CD14-positive monocyte (primary cell): Measurements from ENCODE around the gene AVPR2. TPM values are rescaled to one million over a fixed set of nuclear protein-coding genes. Genes with fewer than 3 reads are reported as not detected.

Experiments used
- DNase-seq, 3 donors: peaks; one replicate each; pipeline ENCODE4 v3.0.0-alpha.2; 2011 to 2022
- H2AFZ ChIP-seq: 2 replicates; pipeline ENCODE4 v1.6.0; 2012; ENCODE audit warnings: mild to moderate bottlenecking, low read depth, low read length, inconsistent platforms; ENCODE audit not compliant: insufficient read depth, poor library complexity, severe bottlenecking
- H3K27ac ChIP-seq, 2 donors: 1 replicate in 1 of 2; 2 replicates in 1 of 2; pipeline ENCODE4 v1.5.1; 2012 to 2013; ENCODE audit warnings: low read length in 2 of 2, control low read depth in 1 of 2, inconsistent platforms in 1 of 2, low read depth in 1 of 2, mild to moderate bottlenecking in 1 of 2
- H3K27me3 ChIP-seq, 2 donors: one replicate each; pipeline versions ENCODE4 v1.6.0 to v1.6.1; 2011 to 2013; ENCODE audit warnings: low read length in 2 of 2; ENCODE audit not compliant: control insufficient read depth in 2 of 2, insufficient read depth in 2 of 2
- H3K36me3 ChIP-seq, 2 donors: replicated peaks in 1 of 2; 1 replicate in 1 of 2; 2 replicates in 1 of 2; pipeline versions ENCODE4 v1.5.1 to v1.6.1; 2012 to 2013; ENCODE audit warnings: low read length in 2 of 2, control low read depth in 1 of 2, inconsistent platforms in 1 of 2, mild to moderate bottlenecking in 1 of 2; ENCODE audit not compliant: insufficient read depth in 2 of 2, control insufficient read depth in 1 of 2
- H3K4me1 ChIP-seq, 2 donors: 1 replicate in 1 of 2; 2 replicates in 1 of 2; pipeline versions ENCODE4 v1.5.1 to v1.6.1; 2012 to 2013; ENCODE audit warnings: low read length in 2 of 2, control low read depth in 1 of 2, inconsistent platforms in 1 of 2, mild to moderate bottlenecking in 1 of 2, moderate library complexity in 1 of 2; ENCODE audit not compliant: insufficient read depth in 2 of 2, control insufficient read depth in 1 of 2
- H3K4me2 ChIP-seq: replicated peaks from 2 replicates; pipeline ENCODE3; 2012; ENCODE audit warnings: low read length, moderate library complexity, mild to moderate bottlenecking; ENCODE audit not compliant: poor library complexity, severe bottlenecking; ENCODE audit errors: extremely low read depth
- H3K4me3 ChIP-seq, 3 experiments: fragments of 200-600 bp in 1 of 3; sonication (generic) in 1 of 3; replicated peaks in 1 of 3; 1 replicate in 2 of 3; 2 replicates in 1 of 3; pipeline ENCODE4 v1.5.1; 2011 to 2013; ENCODE audit warnings: low read length in 3 of 3, mild to moderate bottlenecking in 3 of 3, control low read depth in 2 of 3, low read depth in 2 of 3, inconsistent platforms in 1 of 3, moderate library complexity in 1 of 3
- H3K79me2 ChIP-seq: 2 replicates; pipeline ENCODE4 v1.6.0; 2012; ENCODE audit warnings: mild to moderate bottlenecking, control low read depth, inconsistent platforms, low read length, moderate library complexity; ENCODE audit not compliant: insufficient read depth
- H3K9ac ChIP-seq: 2 replicates; pipeline ENCODE4 v1.6.0; 2017; ENCODE audit warnings: low read length, mild to moderate bottlenecking; ENCODE audit not compliant: insufficient read depth, poor library complexity, severe bottlenecking
- H3K9me3 ChIP-seq, 2 donors: replicated peaks in 1 of 2; 1 replicate in 1 of 2; 2 replicates in 1 of 2; pipeline versions ENCODE4 v1.5.1 to v1.6.1; 2012 to 2013; ENCODE audit warnings: low read length in 2 of 2, control low read depth in 1 of 2; ENCODE audit not compliant: control insufficient read depth in 1 of 2, insufficient read depth in 1 of 2
- H4K20me1 ChIP-seq: 2 replicates; pipeline ENCODE4 v1.6.0; 2012; ENCODE audit warnings: mild to moderate bottlenecking, low read length, control low read depth, moderate library complexity; ENCODE audit not compliant: insufficient read depth
- H3K27ac Mint-ChIP-seq, 7 donors: one replicate each; pipeline ENCODE4 v1.8.0; 2020; ENCODE audit warnings: mild to moderate bottlenecking in 7 of 7, mixed read lengths in 7 of 7, moderate library complexity in 6 of 7, inconsistent platforms in 2 of 7
- H3K27me3 Mint-ChIP-seq, 3 donors: one replicate each; pipeline ENCODE4 v1.8.0; 2021 to 2022; ENCODE audit warnings: low read depth in 3 of 3, mild to moderate bottlenecking in 3 of 3, mixed read lengths in 3 of 3, moderate library complexity in 3 of 3, inconsistent platforms in 1 of 3
- H3K36me3 Mint-ChIP-seq, 2 donors: one replicate each; pipeline ENCODE4 v1.8.0; 2020; ENCODE audit warnings: mixed read lengths in 2 of 2, inconsistent platforms in 1 of 2, mild to moderate bottlenecking in 1 of 2
- H3K4me1 Mint-ChIP-seq: one replicate; pipeline ENCODE4 v1.8.0; 2020; ENCODE audit warnings: mild to moderate bottlenecking, mixed read lengths
- H3K4me3 Mint-ChIP-seq, 2 donors: one replicate each; pipeline ENCODE4 v1.8.0; 2020; ENCODE audit warnings: mild to moderate bottlenecking in 2 of 2, mixed read lengths in 2 of 2, moderate library complexity in 1 of 2
- H3K9me3 Mint-ChIP-seq, 7 donors: one replicate each; pipeline ENCODE4 v1.8.0; 2020 to 2022; ENCODE audit warnings: mixed read lengths in 7 of 7, mild to moderate bottlenecking in 6 of 7, moderate library complexity in 6 of 7, inconsistent platforms in 2 of 7
- WGBS: methylation state at CpG from one replicate; pipeline ENCODE4 v1.1.5; 2013; ENCODE audit warnings: missing lambda C conversion rate; ENCODE audit not compliant: insufficient coverage; 5-methylcytosine and 5-hydroxymethylcytosine counted together
- intact Hi-C, 2 donors: fragments of 100-400 bp; cut with micrococcal nuclease; formaldehyde crosslinking; loops; one replicate each; pipeline versions ENCODE4 v1.15.0 to v1.15.1; 2023
- polyA plus RNA-seq, 3 donors: library from polyadenylated mRNA; depleted of rRNA in 1 of 3; unstranded in 2 of 3; stranded (reverse) in 1 of 3; fragments of 300-500 nt in 2 of 3; fragments of >200 nt in 1 of 3; fragmentation: Illumina TruSeq in 2 of 3; gene quantifications; 1 replicate in 2 of 3; 2 replicates in 1 of 3; pipeline ENCODE4 v1.2.3, GENCODE V29; 2012 to 2021
- TF ChIP-seq, protein P1 (sequence below): fragments of 200-600 bp; IDR thresholded peaks from one replicate; pipeline ENCODE4 v1.8.0; 2022; ENCODE audit warnings: antibody characterized with exemption, mild to moderate bottlenecking

Gene AVPR2
- polyA plus RNA-seq, 3 donors: 0.14 to 0.27 TPM; not detected in 1

DNA sequence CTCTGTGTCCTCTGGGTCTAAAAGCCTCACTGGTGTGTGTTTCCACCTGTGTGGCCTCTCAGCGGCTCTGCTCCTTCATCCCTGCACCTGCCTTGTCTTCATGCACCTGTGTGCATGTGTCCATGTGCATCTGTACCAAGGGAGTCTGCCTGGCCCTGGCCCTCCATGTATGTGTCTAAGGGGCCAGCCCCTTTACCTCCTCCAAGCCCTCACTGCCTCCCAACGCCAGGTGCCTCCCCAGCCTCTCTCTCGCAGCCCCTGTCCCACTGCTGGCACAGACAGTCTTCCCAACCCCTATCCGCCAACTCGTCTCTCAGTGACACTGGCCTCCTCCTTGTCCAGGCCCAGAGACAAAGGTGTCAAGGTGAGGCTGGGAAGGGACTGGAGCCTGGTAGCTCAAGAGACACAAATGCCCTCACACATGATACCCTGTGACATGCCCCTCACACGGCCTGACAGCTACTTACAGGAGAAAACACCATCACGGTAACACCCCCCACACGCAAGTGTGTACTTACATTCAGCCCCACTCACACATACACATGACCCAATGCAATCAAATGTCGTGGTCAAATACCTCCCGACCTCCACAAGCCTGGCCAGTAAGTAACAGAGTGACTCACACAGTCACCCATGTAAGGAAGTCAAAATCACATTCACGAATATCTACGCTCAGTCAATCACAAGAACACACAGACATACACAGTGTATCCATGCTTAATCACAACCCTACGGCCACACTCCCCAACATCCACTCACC is 29.9 kb upstream of the AVPR2 start:
- Histone ChIP-seq H3K79me2 (no peaks in the 10 kb centered on the region), H3K9ac (no peak overlapping the region), H3K4me2 (no peak overlapping the region), H3K36me3 (no peaks in the 10 kb centered on the region), H3K4me3 (no peak overlapping the region), H4K20me1 (no peaks in the 10 kb centered on the region), H2AFZ (no peak overlapping the region), H3K4me1 (no peaks in the 10 kb centered on the region), H3K27me3 (peaks cover 4% of the 10 kb centered on the region in 2 donors), H3K27ac (no peak overlapping the region), H3K9me3 (peaks cover 0 to 4% of the 10 kb centered on the region in 2 donors)
- Mint-ChIP-seq H3K9me3 (peaks cover 0 to 5% (median 1%) of the 10 kb centered on the region in 7 donors), H3K4me1 (peaks cover 2% of the 10 kb centered on the region), H3K4me3 (peak overlapping the region in 1 of 2 donors; percentile 57), H3K27ac (no peak overlapping the region), H3K27me3 (peaks cover 26 to 60% (median 50%) of the 10 kb centered on the region in 3 donors), H3K36me3 (no peaks in the 10 kb centered on the region)
- intact Hi-C loops: no loop called here
- TF ChIP-seq, protein P1, sequence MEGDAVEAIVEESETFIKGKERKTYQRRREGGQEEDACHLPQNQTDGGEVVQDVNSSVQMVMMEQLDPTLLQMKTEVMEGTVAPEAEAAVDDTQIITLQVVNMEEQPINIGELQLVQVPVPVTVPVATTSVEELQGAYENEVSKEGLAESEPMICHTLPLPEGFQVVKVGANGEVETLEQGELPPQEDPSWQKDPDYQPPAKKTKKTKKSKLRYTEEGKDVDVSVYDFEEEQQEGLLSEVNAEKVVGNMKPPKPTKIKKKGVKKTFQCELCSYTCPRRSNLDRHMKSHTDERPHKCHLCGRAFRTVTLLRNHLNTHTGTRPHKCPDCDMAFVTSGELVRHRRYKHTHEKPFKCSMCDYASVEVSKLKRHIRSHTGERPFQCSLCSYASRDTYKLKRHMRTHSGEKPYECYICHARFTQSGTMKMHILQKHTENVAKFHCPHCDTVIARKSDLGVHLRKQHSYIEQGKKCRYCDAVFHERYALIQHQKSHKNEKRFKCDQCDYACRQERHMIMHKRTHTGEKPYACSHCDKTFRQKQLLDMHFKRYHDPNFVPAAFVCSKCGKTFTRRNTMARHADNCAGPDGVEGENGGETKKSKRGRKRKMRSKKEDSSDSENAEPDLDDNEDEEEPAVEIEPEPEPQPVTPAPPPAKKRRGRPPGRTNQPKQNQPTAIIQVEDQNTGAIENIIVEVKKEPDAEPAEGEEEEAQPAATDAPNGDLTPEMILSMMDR: no peak
- 82% methylated on average over 9 of the region's 13 CpGs for WGBS
- no peak for DNase-seq

- Histone ChIP-seq H3K27ac (no peak overlapping the region), H3K9ac (no peak overlapping the region), H3K79me2 (no peaks in the 10 kb centered on the region), H3K4me3 (no peak overlapping the region), H3K4me1 (no peaks in the 10 kb centered on the region), H4K20me1 (no peaks in the 10 kb centered on the region), H3K9me3 (peaks cover 0 to 4% of the 10 kb centered on the region in 2 donors), H3K36me3 (no peaks in the 10 kb centered on the region), H3K4me2 (no peak overlapping the region), H3K27me3 (peaks cover 4 to 13% of the 10 kb centered on the region in 2 donors), H2AFZ (no peak overlapping the region)
- Mint-ChIP-seq H3K36me3 (no peaks in the 10 kb centered on the region), H3K27me3 (peaks cover 29 to 66% (median 58%) of the 10 kb centered on the region in 3 donors), H3K9me3 (peaks cover 0 to 5% (median 1%) of the 10 kb centered on the region in 7 donors), H3K4me1 (peaks cover 2% of the 10 kb centered on the region), H3K4me3 (no peak overlapping the region), H3K27ac (no peak overlapping the region)
- 0% methylated on average over 5 of the region's 42 CpGs for WGBS
- intact Hi-C loops: no loop called here
- TF ChIP-seq, protein P1: no peak
- peak; percentile 29 to 44 (median 33) for DNase-seq
Observed at GRCh38 chrX:153875391-153876111, 28.9 kb upstream of the AVPR2 start.
